ENCODE data around the gene PLCD1.

PLCD1 gene

GRCh38 chr3:38019658-38020341 lies 9.6 kb downstream of the PLCD1 start:
- no peak for TF ChIP-seq CTCF (IDR thresholded peaks at IDR 0.05; ENCODE audit: borderline replicate concordance, insufficient read depth, low read depth, low read length)
- no peak overlapping the region for H3K4me3 ChIP-seq (ENCODE audit: low read depth, low read length)

- no peak for TF ChIP-seq CTCF (IDR thresholded peaks at IDR 0.05; ENCODE audit: borderline replicate concordance, insufficient read depth, low read depth, low read length)
Measured at GRCh38 chr3:38018296-38019266, 10.9 kb downstream of the PLCD1 start.

GRCh38 chr3:38017445-38018295 lies 11.8 kb downstream of the PLCD1 start:
- no peak overlapping the region for H3K4me3 ChIP-seq (ENCODE audit: low read depth, low read length)
- no peak for TF ChIP-seq CTCF (IDR thresholded peaks at IDR 0.05; ENCODE audit: borderline replicate concordance, insufficient read depth, low read depth, low read length)

More at GRCh38 chr3:38018296-38019266, 10.9 kb downstream of the PLCD1 start:
- H3K4me3 ChIP-seq (ENCODE audit: low read depth, low read length): no peak overlapping the region

- H3K4me3 ChIP-seq (ENCODE audit: low read depth, low read length): no peak overlapping the region
- no peak for TF ChIP-seq CTCF (IDR thresholded peaks at IDR 0.05; ENCODE audit: borderline replicate concordance, insufficient read depth, low read depth, low read length)
Measured at GRCh38 chr3:38016847-38017444, 12.5 kb downstream of the PLCD1 start.

GRCh38 chr3:38016410-38016809 lies 13.0 kb downstream of the PLCD1 start:
- no peak overlapping the region for H3K4me3 ChIP-seq (ENCODE audit: low read depth, low read length)
- TF ChIP-seq CTCF (IDR thresholded peaks at IDR 0.05; ENCODE audit: borderline replicate concordance, insufficient read depth, low read depth, low read length): no peak

- TF ChIP-seq CTCF (IDR thresholded peaks at IDR 0.05; ENCODE audit: borderline replicate concordance, insufficient read depth, low read depth, low read length): no peak
- H3K4me3 ChIP-seq (ENCODE audit: low read depth, low read length): no peak overlapping the region
Measured at GRCh38 chr3:38015984-38016383, 13.5 kb downstream of the PLCD1 start.

Data from GM12875 (cell line).